ENCODE results near the gene IRF6.

The IRF6 gene

DNA sequence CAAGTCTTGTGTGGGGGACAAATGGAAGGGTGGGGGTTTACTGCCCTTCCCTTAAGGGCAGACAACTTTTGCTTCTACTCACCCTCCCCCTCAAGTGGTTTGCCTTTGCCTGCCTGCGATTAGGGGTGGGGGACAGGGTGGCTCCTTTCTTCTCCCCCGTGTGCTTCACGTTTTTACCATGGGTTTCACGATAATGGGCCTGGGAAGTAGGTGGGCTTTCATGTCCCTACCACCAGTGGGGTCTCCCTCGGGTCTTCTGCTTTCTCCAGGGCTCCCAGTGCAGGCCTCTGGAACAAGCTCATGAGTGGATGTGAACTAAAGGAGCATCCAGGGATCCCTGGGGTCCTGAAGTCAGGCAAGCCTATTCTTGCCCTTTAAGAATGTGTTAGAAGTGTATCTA, 43.4 kb upstream of the IRF6 start:
- Histone ChIP-seq H3K9ac (ENCODE audit: low read length) (no peak overlapping the region), H3K27ac (ENCODE audit: low read depth, low read length) (no peak overlapping the region), H4K20me1 (ENCODE audit: low read depth, low read length) (no peaks in the 10 kb centered on the region), H3K9me3 (ENCODE audit: insufficient read depth, low read length) (no peaks in the 10 kb centered on the region), H3K4me3 (ENCODE audit: insufficient read depth, low read length, poor library complexity, severe bottlenecking) (no peak overlapping the region), H3F3A (ENCODE audit: insufficient read depth) (no peaks in the 10 kb centered on the region), H3K27me3 (ENCODE audit: low read length) (no peaks in the 10 kb centered on the region), H3K36me3 (ENCODE audit: low read length) (peaks cover 29% of the 10 kb centered on the region), H2AFZ (ENCODE audit: low read depth, low read length, severe bottlenecking) (no peak overlapping the region), H3K9me2 (replicated peaks; ENCODE audit: insufficient read depth, low read length) (no peaks in the 10 kb centered on the region), H3K79me2 (ENCODE audit: insufficient read depth, low read length) (peaks cover 5% of the 10 kb centered on the region; the same call in 1 of the 2 replicates), H3K4me2 (ENCODE audit: low read depth, low read length, poor library complexity, severe bottlenecking) (no peak overlapping the region)
- no peak for TF ChIP-seq EZH2phosphoT487 (conservative IDR thresholded peaks at IDR 0.05; ENCODE audit: low read length)
- TF ChIP-seq, protein P1, sequence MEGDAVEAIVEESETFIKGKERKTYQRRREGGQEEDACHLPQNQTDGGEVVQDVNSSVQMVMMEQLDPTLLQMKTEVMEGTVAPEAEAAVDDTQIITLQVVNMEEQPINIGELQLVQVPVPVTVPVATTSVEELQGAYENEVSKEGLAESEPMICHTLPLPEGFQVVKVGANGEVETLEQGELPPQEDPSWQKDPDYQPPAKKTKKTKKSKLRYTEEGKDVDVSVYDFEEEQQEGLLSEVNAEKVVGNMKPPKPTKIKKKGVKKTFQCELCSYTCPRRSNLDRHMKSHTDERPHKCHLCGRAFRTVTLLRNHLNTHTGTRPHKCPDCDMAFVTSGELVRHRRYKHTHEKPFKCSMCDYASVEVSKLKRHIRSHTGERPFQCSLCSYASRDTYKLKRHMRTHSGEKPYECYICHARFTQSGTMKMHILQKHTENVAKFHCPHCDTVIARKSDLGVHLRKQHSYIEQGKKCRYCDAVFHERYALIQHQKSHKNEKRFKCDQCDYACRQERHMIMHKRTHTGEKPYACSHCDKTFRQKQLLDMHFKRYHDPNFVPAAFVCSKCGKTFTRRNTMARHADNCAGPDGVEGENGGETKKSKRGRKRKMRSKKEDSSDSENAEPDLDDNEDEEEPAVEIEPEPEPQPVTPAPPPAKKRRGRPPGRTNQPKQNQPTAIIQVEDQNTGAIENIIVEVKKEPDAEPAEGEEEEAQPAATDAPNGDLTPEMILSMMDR (IDR thresholded peaks at IDR 0.05; ENCODE audit: insufficient read depth, low read length, poor library complexity, severe bottlenecking): no peak

DNA sequence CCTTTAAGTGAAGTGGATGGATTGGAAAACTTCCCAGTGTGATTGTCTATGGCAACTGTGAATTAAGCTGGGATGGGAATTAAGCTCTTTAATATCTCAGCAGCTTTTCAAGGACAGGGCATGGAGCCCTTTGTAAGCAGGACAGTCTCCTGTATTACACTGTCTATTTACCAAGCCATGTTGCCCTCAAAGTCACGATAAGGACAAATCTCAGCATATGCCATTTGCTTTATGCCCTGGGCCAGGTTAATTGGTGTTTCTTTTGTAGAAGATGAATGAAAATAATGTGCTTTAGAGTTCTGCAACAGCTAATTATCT, 39.4 kb upstream of the IRF6 start:
- H4K20me1 ChIP-seq (ENCODE audit: low read depth, low read length): no peaks in the 10 kb centered on the region
- no peak overlapping the region for H3K9ac ChIP-seq (ENCODE audit: low read length)
- no peaks in the 10 kb centered on the region for H3K9me2 ChIP-seq (replicated peaks; ENCODE audit: insufficient read depth, low read length)
- no peak overlapping the region for H3K4me3 ChIP-seq (ENCODE audit: insufficient read depth, low read length, poor library complexity, severe bottlenecking)
- no peaks in the 10 kb centered on the region for H3F3A ChIP-seq (ENCODE audit: insufficient read depth)
- peaks cover 5% of the 10 kb centered on the region; the same call in 1 of the 2 replicates for H3K79me2 ChIP-seq (ENCODE audit: insufficient read depth, low read length)
- H3K36me3 ChIP-seq (ENCODE audit: low read length): peaks cover 37% of the 10 kb centered on the region
- H3K4me2 ChIP-seq (ENCODE audit: low read depth, low read length, poor library complexity, severe bottlenecking): no peak overlapping the region
- no peaks in the 10 kb centered on the region for H3K27me3 ChIP-seq (ENCODE audit: low read length)
- H2AFZ ChIP-seq (ENCODE audit: low read depth, low read length, severe bottlenecking): no peak overlapping the region
- H3K27ac ChIP-seq (ENCODE audit: low read depth, low read length): no peak overlapping the region
- no peaks in the 10 kb centered on the region for H3K9me3 ChIP-seq (ENCODE audit: insufficient read depth, low read length)
- TF ChIP-seq, protein P1 (IDR thresholded peaks at IDR 0.05; ENCODE audit: insufficient read depth, low read length, poor library complexity, severe bottlenecking): no peak
- TF ChIP-seq EZH2phosphoT487 (conservative IDR thresholded peaks at IDR 0.05; ENCODE audit: low read length): no peak

DNA sequence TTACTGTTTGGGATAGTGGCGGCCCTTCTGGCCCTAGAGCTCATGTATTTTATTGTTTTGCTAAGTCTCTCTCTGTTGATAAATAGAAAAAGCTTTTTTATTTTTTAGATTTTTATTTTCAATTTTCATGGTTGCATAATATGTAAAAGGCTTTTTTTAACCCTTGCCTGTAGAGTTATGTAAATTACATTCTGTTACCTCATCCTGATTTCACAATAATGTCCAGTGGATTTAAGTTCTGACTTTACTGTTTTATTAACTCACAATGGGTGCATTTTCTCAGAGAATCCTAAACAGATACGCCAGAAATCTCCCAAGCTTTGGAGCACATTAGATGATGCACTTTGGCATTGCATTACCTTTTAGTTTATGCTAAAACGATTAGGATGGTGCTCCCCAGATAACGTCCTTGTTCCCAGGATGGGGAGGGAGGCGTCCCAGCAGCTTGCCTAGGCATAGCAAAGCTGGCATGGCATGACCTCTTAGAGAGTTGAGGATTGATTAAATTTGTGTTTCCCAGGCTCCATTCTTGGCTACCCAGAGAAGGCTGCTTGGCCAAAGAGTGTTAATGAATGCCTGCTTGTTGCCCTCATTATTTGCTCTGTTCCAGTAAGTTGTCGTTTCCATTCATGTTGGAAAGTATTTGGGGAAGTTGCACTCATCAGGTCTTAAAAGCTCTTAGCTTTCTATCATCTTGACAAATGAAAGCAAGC, 38.9 kb upstream of the IRF6 start:
- Histone ChIP-seq H3K9ac (ENCODE audit: low read length) (no peak overlapping the region), H3K27ac (ENCODE audit: low read depth, low read length) (no peak overlapping the region), H3F3A (ENCODE audit: insufficient read depth) (no peaks in the 10 kb centered on the region), H3K36me3 (ENCODE audit: low read length) (peaks cover 38% of the 10 kb centered on the region), H3K9me3 (ENCODE audit: insufficient read depth, low read length) (no peaks in the 10 kb centered on the region), H3K79me2 (ENCODE audit: insufficient read depth, low read length) (peaks cover 5% of the 10 kb centered on the region; the same call in 1 of the 2 replicates), H3K4me3 (ENCODE audit: insufficient read depth, low read length, poor library complexity, severe bottlenecking) (no peak overlapping the region), H3K9me2 (replicated peaks; ENCODE audit: insufficient read depth, low read length) (no peaks in the 10 kb centered on the region), H2AFZ (ENCODE audit: low read depth, low read length, severe bottlenecking) (no peak overlapping the region), H4K20me1 (ENCODE audit: low read depth, low read length) (no peaks in the 10 kb centered on the region), H3K4me2 (ENCODE audit: low read depth, low read length, poor library complexity, severe bottlenecking) (no peak overlapping the region), H3K27me3 (ENCODE audit: low read length) (no peaks in the 10 kb centered on the region)
- TF ChIP-seq, protein P1 (IDR thresholded peaks at IDR 0.05; ENCODE audit: insufficient read depth, low read length, poor library complexity, severe bottlenecking): no peak
- TF ChIP-seq EZH2phosphoT487 (conservative IDR thresholded peaks at IDR 0.05; ENCODE audit: low read length): no peak

Measured in SU-DHL-6 (cell line).